Upper lobe of left lung (tissue), 4 donors: ENCODE results near the gene SNAI3.

Experiments
- CTCF ChIP-seq, 6 experiments: fragments of 450-650 bp in 4 of 6; fragments of 200-600 bp in 2 of 6; sonication (generic) in 2 of 6; IDR thresholded peaks; one replicate each; pipeline ENCODE4 v1.5.1; 2016 to 2019; ENCODE audit warnings: antibody characterized with exemption in 6 of 6
- EP300 ChIP-seq, 4 donors: sonication (generic); formaldehyde crosslinking; IDR thresholded peaks; one replicate each; pipeline ENCODE4 v1.5.1; 2017; ENCODE audit warnings: antibody characterized with exemption in 4 of 4, control low read depth in 2 of 4
- POLR2A ChIP-seq, 4 donors: fragments of 450-650 bp; IDR thresholded peaks; one replicate each; pipeline ENCODE4 v1.5.1; 2016 to 2017; ENCODE audit warnings: antibody characterized with exemption in 4 of 4, mild to moderate bottlenecking in 2 of 4

- TF ChIP-seq POLR2A (IDR thresholded peaks at IDR 0.05) (no peak), CTCF (IDR thresholded peaks at IDR 0.05) (no peak), EP300 (IDR thresholded peaks at IDR 0.05) (no peak)
These were observed 44.6 kb upstream of the SNAI3 start for GRCh38 chr16:88730632-88731607.
